ENCODE measurements around the gene CPNE2.

- TF ChIP-seq CTCF (IDR thresholded peaks at IDR 0.05) (no peak), EP300 (IDR thresholded peaks at IDR 0.05) (no peak)
Measured at GRCh38 chr16:57123974-57124674, 31.7 kb downstream of the CPNE2 start.

All from ovary (tissue), 3 donors.